ENCODE measurements around the gene CISD3.

CISD3 gene

DNA sequence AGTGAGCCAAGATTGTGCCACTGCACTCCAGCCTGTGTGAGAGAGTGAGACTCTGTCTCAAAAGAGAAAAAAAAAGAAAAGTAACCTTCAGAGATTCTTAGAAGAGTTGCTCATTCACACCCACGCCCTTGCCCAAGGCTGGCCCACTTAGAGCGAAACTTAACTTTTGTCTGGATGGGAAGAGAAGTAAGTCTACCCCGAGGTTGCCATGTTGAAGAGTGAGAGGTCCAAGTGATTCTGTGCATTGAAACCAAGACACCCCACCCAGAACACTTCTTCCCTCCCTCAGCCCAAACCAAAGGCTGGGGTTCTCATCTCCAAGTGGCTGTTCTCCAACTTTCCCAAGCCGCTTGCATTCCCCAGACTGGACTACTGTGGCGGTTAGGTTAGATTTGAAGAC is 2.4 kb upstream of the CISD3 start:
- DNase-seq (ENCODE audit: low read depth in 1 of 2, low spot score in 1 of 2) = peak in 1 of 2 donors; percentile 76

DNA sequence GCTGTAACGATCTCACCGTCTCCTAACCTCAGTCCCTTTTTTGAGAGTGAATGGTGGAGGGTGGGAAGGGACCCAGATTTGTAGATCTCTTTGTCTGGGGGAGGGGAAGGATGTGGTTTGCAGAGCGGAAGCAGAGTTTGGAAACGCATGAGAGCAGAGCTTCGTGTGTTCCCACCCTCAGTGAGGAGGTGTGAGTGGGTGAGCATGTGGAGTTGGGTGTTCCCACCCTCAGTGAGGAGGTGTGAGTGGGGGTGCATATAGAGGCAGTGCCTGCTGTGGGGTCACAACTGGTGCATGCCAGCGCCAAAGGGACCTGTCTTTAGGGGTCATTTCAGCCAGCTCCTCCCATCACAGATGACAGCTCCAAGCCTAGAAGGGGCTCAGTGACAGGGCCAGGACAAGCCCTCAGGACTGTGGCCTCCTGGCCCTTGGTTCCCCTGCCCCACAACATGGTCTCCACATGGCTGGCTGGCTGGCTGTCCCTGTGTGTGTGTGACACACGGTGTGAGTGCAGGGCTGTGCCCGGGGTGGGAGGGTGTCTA is 1.8 kb upstream of the CISD3 start:
- DNase-seq (ENCODE audit: low read depth in 1 of 2, low spot score in 1 of 2) = peak in 1 of 2 donors; percentile 52

DNA sequence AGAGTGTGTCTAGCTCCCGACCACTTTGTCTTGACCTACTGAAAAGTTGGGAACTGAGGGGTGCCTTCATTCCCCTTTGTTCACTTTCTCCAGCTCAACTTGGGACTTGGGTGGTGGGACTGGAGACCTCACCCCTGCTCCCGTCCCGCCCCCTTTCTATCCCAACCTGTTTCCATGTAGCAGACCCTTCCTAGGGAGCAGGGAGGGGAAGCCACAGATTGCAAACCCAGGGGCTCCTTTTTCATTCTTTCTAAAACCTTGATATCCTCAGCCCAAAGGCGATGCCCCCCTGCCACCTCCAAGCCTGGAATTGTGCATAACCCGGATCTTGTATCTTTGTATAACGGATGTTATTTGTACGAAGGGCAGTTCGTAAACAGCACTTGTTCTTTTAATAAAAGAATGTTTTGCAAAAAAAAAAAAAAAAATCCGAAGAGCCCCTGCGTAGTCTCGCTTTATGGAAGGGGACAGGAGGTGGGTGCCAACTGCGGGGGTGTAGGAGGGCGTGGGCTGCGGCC is 714 bp upstream of the CISD3 start:
- DNase-seq (ENCODE audit: low read depth in 1 of 2, low spot score in 1 of 2) = no peak

DNA sequence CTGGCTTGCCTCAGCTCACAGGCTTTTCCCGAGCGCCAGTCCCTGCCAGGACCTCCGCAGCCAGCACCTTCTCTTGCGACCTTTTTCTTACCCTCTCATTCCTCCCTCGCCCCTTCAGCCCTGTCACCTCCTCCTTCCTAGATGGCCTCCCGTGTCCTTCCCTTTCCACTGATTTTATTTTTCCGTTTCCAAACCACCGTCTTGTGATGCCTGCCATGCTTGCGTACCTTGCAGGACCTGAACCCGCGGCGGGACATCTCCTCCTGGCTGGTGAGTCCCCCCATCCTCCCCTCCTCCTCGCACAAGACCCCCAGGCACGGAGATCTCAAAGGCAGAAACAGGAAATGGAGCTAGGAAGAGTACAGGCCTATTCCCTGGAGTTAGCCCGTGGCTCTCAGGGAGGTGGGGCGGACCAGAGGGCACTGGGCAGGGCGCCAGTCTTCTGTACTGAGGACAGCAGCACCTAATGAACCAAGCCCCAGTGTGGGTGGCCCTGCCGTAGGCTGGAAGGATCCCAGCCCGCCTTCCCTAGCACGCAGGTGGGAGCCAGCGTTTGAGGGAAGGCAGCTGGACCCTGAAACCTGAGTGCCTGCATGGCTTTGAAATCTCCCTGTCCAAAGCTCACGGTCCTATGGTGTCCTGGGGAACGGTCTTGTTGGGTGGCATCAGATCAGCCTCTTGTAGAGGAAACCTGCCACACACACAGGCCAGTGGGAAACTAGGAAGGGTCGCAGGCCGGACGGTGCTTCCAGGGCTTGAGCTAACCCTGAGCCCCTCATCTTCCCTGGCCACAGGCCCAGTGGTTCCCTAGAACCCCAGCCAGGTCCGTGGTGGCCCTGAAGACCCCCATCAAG is 612 bp downstream of the CISD3 start:
- no peak for DNase-seq (ENCODE audit: low read depth in 1 of 2, low spot score in 1 of 2)

DNA sequence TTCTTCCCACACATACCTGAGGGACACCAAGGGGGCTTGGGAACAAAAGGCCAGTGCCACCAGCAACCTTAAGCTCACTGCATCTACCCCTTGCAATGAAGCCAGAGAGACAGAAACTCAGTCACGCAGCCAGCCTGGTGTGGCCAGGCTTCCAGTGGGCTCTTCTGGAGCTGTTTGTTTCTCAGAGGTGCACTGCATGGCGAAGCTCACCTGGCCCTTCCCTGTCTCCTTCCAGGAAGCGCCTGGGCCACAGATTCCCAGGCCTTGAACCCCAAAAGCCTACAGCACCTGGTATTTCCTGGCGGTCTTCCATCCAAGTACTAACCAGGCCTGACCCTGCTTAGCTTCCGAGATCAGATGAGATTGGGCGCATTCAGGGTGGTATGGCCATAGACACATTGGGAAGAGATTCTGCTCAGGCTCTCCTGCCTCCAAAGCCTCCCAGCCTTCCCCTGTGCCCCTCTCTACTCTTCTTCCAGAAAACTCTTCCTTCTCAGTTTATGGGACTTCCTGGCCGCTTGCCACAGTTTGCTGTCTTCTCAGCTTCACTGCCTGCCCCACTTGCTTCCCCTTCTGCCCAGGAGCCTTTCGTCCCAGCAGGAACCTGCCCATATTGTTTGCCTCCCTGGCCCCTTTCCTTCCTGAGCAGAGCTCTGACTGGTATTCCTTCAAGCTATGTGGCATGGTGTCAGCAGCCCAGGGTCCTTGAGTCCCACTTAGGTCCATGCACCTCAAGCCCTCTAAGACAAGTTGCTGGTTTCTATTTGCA is 1.6 kb downstream of the CISD3 start:
- no peak for DNase-seq (ENCODE audit: low read depth in 1 of 2, low spot score in 1 of 2)

DNA sequence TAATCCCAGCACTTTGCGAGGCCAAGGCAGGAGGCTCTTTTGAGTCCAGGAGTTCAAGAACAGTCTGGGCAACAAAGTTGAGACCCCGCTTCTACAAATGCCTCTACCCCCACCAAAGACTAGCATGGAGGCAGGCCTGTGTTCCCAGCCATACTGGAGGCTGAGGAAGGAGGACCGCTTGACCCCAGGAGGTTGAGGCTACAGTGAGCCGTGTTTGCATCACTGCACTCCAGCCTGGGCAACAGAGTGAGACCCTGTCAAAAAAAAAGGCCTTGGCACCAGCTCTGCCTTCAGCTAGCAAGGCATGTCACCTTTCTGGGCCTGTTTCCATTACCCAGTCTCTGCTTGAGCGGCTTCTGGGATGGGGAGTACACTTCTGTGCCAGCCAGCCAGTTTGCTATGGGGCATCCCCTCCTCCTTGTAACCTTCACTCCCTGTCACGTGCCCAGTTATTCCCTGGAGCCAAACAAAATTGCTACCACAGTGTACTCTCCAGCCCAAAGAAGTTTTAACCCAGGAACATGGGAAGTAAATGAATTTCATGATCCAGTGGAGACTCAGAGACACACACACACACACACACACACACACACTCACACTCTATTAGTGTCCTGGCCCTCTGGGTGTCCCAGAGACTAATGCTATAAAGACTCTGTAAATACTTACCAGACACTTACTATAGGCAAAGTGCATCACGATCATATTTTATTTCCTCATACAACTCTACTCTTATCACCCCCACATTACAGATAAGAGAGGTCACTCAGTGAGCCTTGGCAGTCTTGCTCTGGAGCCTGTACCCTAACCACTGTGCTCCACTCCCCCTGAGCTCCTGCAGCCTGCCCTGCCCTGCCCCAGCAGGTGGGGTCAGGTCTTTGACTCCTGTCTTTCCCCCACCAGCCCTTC is 2.5 kb downstream of the CISD3 start:
- DNase-seq (ENCODE audit: low read depth in 1 of 2, low spot score in 1 of 2) = no peak

DNA sequence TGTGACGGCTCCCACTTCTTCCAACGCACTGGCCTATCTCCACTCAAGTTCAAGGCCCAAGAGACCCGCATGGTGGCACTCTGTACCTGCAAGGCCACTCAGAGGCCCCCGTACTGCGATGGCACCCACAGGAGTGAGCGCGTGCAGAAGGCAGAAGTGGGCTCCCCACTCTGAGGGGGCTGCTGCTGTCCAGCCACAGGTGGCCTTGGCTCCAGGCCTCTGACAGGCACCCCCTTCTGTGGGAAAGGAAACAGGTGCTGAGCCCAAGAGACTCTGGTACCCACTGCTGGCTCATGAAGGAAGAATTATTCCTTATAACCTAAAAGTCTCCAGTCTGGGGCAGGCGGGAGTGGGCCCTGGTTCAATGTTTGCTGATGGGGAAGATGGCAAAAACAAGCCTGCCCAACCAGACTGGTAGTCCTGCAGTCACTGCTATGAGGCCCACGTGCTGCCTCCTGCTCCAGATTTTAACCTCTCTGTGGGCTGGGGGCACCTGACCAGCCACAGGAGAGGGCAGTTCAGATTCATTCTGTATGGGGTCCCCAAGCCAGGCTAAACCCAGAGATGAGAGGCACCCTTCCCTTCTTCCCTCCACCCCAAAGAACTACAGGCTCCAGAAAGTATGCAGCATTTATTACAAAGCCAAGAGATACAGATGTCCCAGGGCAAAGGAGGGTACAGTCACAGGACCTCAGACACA is 3.3 kb downstream of the CISD3 start:
- no peak for DNase-seq (ENCODE audit: low read depth in 1 of 2, low spot score in 1 of 2)

DNA sequence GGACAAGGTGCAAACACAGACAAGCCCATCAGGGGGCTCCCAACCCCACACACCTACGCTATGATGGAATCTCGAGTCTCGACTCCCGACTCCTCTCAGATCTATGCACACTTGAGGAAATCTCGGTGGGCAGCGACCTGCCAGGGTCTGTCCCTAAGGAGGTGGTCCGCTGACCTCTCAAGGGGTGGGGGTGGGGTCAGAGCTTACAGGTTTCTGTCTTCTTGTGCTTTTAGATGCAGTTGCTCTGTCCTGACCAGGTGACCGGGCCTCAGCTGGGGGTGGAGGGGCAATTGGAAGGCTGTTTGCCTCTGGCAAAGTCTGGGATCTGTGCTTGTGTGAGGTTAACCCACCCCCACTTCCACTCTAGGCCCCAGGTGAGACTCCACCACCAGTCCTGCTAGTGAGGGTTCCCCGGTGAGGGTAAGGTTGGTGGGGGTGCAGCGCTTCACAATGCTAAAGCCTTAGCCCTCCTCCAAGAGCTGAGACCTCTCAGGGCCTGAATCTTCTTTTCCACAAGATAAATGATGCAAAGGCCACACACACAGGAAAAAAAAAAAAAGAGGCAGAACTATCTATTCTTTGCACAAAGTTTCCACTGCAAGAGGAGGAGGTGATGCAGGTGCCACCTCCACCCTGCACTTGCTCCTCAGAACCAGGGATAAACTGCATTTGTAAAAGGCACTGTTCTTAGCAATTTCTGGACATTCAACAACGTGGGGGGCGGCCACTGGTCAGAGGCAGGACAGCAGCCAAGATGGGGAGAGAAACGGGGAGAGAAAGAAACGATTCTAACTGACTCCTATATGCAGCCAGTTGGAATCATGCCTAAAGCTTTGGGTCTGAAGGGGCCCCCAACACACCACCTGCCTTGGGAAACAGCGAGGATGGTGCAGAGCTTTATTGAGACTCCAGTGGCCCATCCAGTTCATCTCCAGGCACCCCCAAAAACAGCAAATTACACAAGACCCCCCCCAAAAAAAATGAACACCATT is 4.1 kb downstream of the CISD3 start:
- no peak for DNase-seq (ENCODE audit: low read depth in 1 of 2, low spot score in 1 of 2)

DNA sequence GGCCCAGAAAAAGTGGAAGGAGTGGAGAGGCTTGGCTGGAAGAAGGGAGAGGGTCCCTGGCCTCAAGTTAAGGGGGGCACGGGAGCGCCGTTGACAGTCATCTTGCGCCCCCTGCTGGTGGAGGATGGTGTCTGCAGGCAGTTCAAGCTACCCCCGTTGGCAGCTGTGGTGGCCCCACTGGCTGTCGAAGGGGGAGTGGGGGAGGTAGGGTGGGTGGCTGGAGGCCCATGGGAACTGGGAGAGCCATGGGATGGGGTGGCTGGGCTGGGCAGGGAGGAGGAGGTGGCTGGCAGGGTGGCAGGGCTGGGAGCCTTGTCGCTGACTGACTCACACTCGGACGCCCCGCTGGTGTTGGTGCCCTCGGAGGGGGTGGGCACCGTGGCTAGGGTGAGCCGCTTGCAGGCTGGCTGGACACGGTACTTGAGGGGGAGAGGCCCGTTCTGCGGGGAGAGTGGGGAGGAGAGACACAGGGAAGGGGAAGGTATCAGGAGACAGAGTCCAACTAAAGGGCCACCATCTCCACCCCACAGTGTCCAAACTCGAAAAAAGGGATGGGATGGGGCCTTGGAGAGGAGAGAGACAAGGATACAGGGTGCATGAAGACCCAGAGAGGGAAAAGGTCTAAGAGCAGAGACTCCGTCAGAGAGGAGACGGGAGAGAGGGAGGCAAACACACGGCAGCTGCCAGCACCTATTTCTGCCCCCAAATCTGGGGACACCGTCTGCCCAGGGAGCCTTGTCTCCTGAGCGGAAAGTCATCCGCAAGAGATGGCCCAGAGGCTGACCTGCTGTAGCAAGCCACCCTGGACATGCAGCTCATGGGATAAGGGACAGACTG is 5.2 kb downstream of the CISD3 start:
- peak; percentile 61 to 64 for DNase-seq (ENCODE audit: low read depth in 1 of 2, low spot score in 1 of 2)

DNA sequence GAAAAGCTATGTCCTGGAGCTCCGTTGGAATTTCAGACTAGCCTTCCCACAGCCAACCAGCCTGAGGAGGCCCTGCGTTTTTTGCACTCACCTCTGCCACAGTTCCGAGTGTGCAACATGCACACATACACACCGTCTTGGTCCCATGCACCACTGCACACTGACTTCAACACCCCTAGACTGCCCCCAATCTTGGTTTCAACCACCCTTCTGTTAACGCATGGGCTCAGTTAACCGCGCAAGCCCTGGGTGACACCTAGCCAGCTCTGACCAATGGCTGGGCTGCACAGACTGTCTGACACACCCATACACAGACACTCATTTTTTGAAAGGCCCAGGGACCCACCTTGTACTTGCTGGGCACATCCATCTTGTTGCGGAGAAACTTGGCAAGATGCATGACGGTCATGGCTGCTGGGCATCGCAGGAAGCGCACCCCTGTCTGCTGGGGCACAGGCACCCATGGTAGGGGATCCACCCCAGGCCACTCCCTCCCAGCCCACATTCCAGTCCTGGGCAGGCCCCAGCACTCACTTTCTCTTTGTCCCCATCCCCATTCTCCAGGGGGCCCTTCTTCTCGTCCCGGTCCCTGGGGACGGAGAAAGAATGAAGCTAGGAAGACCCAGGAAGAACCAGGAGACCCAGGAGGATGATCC is 8.0 kb downstream of the CISD3 start:
- DNase-seq (ENCODE audit: low read depth in 1 of 2, low spot score in 1 of 2) = no peak

DNA sequence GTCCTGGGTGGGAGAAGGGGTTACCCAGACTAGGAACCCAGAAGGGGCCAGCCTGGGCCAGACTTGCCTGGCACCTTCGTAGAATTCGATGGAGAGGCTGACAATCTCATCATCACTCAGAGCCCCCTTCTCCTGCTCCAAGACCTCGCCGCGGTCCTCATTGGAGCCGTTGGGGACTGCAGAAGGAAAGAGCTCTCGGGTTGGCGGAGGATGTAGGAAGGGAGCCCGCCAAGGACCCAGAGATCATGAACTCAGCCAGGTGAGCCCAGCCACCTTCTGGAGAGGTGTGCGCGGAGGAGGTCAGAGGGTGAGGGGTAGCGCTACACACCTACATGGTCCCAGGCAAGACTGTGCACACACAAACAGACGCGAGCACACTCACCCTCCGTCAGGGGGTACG is 8.5 kb downstream of the CISD3 start:
- no peak for DNase-seq (ENCODE audit: low read depth in 1 of 2, low spot score in 1 of 2)

DNA sequence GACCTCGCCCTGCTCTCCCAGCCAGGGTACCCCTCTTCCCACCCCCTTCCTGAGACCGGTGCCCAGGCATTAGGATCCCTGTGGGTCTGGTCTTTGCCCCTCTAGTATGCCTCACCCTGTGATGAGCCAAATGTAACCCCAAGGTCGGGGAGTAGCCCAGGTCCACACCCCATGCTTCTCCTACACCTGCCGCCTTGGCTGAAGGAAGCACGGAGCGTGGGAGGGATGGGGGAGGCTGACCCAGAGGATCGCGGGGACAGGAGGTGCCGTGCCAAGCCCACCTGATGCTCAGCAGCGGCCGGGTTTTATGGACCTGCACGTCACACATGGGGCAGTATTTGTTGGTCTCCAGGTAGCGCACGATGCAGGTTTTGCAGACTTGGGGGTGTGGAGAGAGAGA is 9.2 kb downstream of the CISD3 start:
- DNase-seq (ENCODE audit: low read depth in 1 of 2, low spot score in 1 of 2) = no peak

DNA sequence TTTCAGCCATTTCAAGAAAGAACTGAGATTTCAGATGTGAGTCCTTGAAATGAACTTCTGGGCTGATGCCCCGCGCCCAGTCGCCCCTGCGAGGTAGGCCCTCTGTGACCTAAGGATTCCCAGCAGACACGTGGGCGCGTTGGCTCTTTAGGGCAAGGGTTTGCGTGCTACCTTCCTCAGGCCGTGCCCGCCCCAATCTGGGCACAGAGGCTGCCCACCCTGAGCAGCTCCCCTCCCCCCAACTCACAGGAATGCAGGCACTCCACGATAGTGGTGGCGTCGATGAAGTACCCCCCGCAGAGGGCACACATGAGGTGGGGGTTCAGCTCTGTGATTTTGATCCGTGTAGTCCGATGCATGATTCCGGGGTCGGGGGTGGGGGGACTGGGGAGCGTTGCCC is 9.9 kb downstream of the CISD3 start:
- DNase-seq (ENCODE audit: low read depth in 1 of 2, low spot score in 1 of 2) = no peak

DNA sequence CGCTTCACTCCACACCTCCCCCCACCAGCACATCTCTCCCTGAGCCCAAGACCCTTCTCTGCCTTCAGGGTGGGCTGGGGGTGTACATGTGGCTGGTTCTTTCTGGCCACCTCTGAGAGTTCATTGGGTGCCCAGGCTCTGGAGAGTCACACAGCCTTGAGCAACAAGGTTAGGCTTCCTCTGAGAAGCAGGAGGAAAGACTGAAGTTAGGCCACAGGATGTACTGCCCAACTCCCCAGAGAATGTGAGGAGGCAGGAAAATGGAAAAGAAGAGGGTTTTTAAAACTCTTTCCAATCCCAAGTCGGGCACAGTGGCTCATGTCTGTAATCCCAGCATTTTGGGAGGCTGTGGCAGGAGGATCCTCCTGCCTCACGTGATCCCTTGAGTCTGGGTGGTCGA is 10.7 kb downstream of the CISD3 start:
- no peak for DNase-seq (ENCODE audit: low read depth in 1 of 2, low spot score in 1 of 2)

DNA sequence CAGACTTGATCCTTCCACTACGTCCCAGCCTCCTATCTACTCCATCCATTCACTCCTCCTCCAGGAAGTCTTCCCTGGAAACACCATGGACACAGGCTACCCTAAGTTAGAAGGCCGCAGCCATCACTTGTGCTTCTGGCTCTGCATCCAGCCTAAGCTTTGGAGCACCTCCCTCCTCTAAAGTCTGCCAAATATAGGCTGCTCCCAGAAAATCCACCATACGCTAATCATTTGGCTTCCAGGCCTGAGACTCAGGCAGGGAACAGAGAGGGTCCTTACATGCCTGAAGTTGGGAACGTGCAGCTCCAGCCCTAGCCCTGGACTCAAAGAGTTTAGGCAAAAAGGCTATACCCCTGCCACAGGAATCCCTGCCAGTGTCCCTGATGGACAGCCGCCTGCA is 11.3 kb downstream of the CISD3 start:
- no peak for DNase-seq (ENCODE audit: low read depth in 1 of 2, low spot score in 1 of 2)

DNA sequence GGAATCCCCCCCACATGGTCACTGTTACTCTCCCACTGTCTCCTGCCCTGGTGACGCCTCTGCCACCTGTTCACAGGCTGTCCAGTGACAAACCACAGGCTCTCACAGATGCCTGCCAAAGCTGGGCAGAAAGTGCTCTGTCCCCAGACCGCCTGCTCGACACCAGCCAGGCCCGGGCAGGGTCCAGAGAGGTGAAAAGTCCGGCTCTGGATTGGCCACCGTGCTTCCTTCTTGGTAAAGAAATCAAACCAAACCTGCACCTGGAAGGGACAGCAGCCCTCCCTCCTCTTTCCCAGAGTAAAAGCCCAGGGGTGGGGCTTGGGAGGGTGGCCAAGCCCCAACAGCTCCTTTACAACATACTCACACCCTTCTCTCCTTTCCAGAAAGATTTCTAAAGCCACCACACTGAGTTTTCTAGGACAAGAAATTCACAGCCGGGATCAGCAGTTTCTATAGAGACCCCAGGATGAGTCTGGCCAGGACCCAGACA is 11.8 kb downstream of the CISD3 start:
- no peak for DNase-seq (ENCODE audit: low read depth in 1 of 2, low spot score in 1 of 2)

Measured in activated CD4-positive, alpha-beta T cell treated with anti-CD3 and anti-CD28 coated beads, Interleukin-2, amount 50 U/mL, for 24 hours (primary cell).